KOPT-K1 (cell line): ENCODE measurements around the gene OR2A25.

Experiments
- H3K27ac ChIP-seq: fragments of 200-600 bp; sonication (generic); 2 replicates; pipeline ENCODE4 v1.5.1; 2016; ENCODE audit warnings: antibody characterized with exemption, mild to moderate bottlenecking, low read depth, low read length; ENCODE audit not compliant: poor library complexity, severe bottlenecking
- H3K36me3 ChIP-seq: fragments of 200-600 bp; sonication (generic); 2 replicates; pipeline ENCODE4 v1.5.1; 2017; ENCODE audit warnings: antibody characterized with exemption, mild to moderate bottlenecking, low read length, moderate library complexity; ENCODE audit not compliant: insufficient read depth
- H3K9me3 ChIP-seq: fragments of 200-600 bp; sonication (generic); 2 replicates; pipeline ENCODE4 v1.5.1; 2017; ENCODE audit warnings: antibody characterized with exemption, low read length, mild to moderate bottlenecking; ENCODE audit not compliant: insufficient read depth, poor library complexity, severe bottlenecking

OR2A25 gene

GRCh38 chr7:144110272-144110671, 40.7 kb downstream of the OR2A25 start:
- Histone ChIP-seq H3K27ac (no peak overlapping the region), H3K9me3 (no peaks in the 10 kb centered on the region), H3K36me3 (no peaks in the 10 kb centered on the region)

- H3K36me3 ChIP-seq: no peaks in the 10 kb centered on the region
- H3K9me3 ChIP-seq: no peaks in the 10 kb centered on the region
- H3K27ac ChIP-seq: no peak overlapping the region
These were observed 44.0 kb downstream of the OR2A25 start for GRCh38 chr7:144113651-144114050.

- H3K27ac ChIP-seq: no peak overlapping the region
- no peaks in the 10 kb centered on the region for H3K9me3 ChIP-seq
- H3K36me3 ChIP-seq: no peaks in the 10 kb centered on the region
These were observed 48.7 kb downstream of the OR2A25 start for GRCh38 chr7:144118341-144118740.

GRCh38 chr7:144122876-144123275, 53.3 kb downstream of the OR2A25 start, which contains the start of gene OR2A14:
TSS of gene OR2A14 (plus strand) at chr7:144123176. CDS start at chr7:144129113, 5,937 bp downstream.
- Histone ChIP-seq H3K36me3 (no peaks in the 10 kb centered on the region), H3K9me3 (no peaks in the 10 kb centered on the region), H3K27ac (no peak within 1 kb of the TSS)
